ENCODE data around the gene ZNF212.

ZNF212 gene

DNA sequence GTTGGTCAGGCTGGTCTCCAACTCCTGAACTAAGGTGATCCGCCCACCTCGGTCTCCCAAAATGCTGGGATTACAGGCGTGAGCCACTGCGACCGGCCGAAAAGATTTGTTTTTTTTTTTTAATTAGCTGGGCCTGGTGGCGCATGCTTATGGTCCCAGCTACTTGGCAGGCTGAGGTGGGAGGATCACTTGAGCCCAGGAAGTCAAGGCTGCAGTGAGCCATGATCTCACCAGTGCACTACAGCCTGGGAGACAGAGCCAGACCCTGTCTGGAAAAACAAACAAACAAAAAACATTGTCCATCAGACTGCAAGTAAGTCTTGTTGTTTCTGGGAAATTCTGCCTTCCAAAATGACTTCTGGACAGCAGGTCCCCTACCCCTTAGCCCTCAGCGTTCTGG is 16.3 kb upstream of the ZNF212 start:
- Histone ChIP-seq H3K4me3 (ENCODE audit: low read depth, low read length) (no peak overlapping the region), H3K9me3 (ENCODE audit: control insufficient read depth, insufficient read depth, low read depth, low read length) (no peaks in the 10 kb centered on the region), H3K27ac (ENCODE audit: extremely low read depth, low read depth, low read length) (no peak overlapping the region), H3K36me3 (ENCODE audit: control insufficient read depth in 2 of 2, insufficient read depth in 1 of 2, low read length in 2 of 2) (peaks cover 11 to 69% of the 10 kb centered on the region in 2 experiments; a peak in 2 of 3 replicates), H3K4me1 (ENCODE audit: control insufficient read depth, insufficient read depth, low read length) (no peaks in the 10 kb centered on the region)
- POLR2A ChIA-PET = no interaction called here
- no peak for TF ChIP-seq ZNF2 (tag by site-specific recombination; IDR thresholded peaks at IDR 0.05)
- TF ChIP-seq ZNF600 (tag by site-specific recombination; IDR thresholded peaks at IDR 0.05) = peak; percentile 49; the same call in 1 of the 2 replicates
- TF ChIP-seq MYNN (tag by site-specific recombination; IDR thresholded peaks at IDR 0.05; ENCODE audit: borderline replicate concordance) = no peak
- TF ChIP-seq, protein P1, sequence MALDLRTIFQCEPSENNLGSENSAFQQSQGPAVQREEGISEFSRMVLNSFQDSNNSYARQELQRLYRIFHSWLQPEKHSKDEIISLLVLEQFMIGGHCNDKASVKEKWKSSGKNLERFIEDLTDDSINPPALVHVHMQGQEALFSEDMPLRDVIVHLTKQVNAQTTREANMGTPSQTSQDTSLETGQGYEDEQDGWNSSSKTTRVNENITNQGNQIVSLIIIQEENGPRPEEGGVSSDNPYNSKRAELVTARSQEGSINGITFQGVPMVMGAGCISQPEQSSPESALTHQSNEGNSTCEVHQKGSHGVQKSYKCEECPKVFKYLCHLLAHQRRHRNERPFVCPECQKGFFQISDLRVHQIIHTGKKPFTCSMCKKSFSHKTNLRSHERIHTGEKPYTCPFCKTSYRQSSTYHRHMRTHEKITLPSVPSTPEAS (tag by site-specific recombination; IDR thresholded peaks at IDR 0.05) = no peak
- TF ChIP-seq, protein P2, sequence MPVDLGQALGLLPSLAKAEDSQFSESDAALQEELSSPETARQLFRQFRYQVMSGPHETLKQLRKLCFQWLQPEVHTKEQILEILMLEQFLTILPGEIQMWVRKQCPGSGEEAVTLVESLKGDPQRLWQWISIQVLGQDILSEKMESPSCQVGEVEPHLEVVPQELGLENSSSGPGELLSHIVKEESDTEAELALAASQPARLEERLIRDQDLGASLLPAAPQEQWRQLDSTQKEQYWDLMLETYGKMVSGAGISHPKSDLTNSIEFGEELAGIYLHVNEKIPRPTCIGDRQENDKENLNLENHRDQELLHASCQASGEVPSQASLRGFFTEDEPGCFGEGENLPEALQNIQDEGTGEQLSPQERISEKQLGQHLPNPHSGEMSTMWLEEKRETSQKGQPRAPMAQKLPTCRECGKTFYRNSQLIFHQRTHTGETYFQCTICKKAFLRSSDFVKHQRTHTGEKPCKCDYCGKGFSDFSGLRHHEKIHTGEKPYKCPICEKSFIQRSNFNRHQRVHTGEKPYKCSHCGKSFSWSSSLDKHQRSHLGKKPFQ (tag by site-specific recombination; IDR thresholded peaks at IDR 0.05) = no peak
- CTCF ChIA-PET = no interaction called here

DNA sequence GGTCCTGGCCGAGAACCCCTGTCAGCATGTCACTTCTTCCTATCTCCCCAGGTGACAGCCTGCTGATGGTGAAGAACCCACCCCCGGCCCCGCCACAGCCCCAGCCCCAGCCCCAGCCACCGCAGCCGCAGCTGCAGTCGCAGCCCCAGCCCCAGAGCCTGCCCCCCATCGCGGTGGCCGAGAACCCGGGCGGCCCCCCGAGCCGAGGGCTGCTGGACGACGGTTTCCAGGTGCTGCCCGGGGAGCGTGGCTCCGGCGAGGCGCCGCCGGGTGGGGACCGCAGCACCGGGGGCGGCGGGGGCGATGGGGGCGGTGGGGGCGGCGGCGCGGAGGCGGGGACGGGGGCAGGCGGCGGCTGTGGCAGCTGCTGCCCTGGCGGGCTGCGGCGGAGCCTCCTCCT is 15.7 kb upstream of the ZNF212 start:
- Histone ChIP-seq H3K4me3 (ENCODE audit: low read depth, low read length) (no peak overlapping the region), H3K27ac (ENCODE audit: extremely low read depth, low read depth, low read length) (no peak overlapping the region), H3K4me1 (ENCODE audit: control insufficient read depth, insufficient read depth, low read length) (no peaks in the 10 kb centered on the region), H3K9me3 (ENCODE audit: control insufficient read depth, insufficient read depth, low read depth, low read length) (no peaks in the 10 kb centered on the region), H3K36me3 (ENCODE audit: control insufficient read depth in 2 of 2, insufficient read depth in 1 of 2, low read length in 2 of 2) (peaks cover 11 to 63% of the 10 kb centered on the region in 2 experiments; a peak in 2 of 3 replicates)
- POLR2A ChIA-PET = no interaction called here
- TF ChIP-seq SCRT1 (tag by site-specific recombination; IDR thresholded peaks at IDR 0.05; ENCODE audit: borderline replicate concordance) (no peak), SP7 (tag by site-specific recombination; IDR thresholded peaks at IDR 0.05) (no peak), ZSCAN23 (tag by site-specific recombination; IDR thresholded peaks at IDR 0.05) (no peak), SETDB1 (IDR thresholded peaks at IDR 0.05; ENCODE audit: insufficient read length, low read length) (no peak), IKZF3 (tag by site-specific recombination; IDR thresholded peaks at IDR 0.05) (no peak), ZNF266 (tag by site-specific recombination; IDR thresholded peaks at IDR 0.05; ENCODE audit: low read depth) (no peak), ZNF302 (tag by site-specific recombination; IDR thresholded peaks at IDR 0.05; ENCODE audit: low read depth) (no peak), ZNF514 (tag by site-specific recombination; IDR thresholded peaks at IDR 0.05) (no peak), ZNF785 (tag by site-specific recombination; IDR thresholded peaks at IDR 0.05) (no peak), GLI4 (tag by site-specific recombination; IDR thresholded peaks at IDR 0.05) (no peak), ZEB2 (tag by site-specific recombination; IDR thresholded peaks at IDR 0.05) (no peak), ZNF112 (tag by site-specific recombination; IDR thresholded peaks at IDR 0.05) (no peak), ZNF155 (tag by site-specific recombination; IDR thresholded peaks at IDR 0.05) (no peak), EGR2 (tag by site-specific recombination; IDR thresholded peaks at IDR 0.05; ENCODE audit: low read depth) (no peak)
- CTCF ChIA-PET = no interaction called here

DNA sequence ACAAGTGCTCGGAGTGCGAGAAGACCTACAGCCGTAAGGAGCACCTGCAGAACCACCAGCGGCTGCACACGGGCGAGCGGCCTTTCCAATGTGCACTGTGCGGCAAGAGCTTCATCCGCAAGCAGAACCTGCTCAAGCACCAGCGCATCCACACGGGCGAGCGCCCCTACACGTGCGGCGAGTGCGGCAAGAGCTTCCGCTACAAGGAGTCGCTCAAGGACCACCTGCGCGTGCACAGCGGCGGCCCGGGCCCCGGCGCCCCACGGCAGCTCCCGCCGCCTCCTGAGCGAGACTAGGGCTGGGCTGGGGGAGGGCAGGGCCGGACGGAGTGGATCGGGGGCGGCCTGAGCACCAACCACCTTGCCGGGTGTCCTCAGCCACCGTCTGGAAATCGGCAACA is 15.1 kb upstream of the ZNF212 start:
- Histone ChIP-seq H3K4me1 (ENCODE audit: control insufficient read depth, insufficient read depth, low read length) (no peaks in the 10 kb centered on the region), H3K4me3 (ENCODE audit: low read depth, low read length) (no peak overlapping the region), H3K9me3 (ENCODE audit: control insufficient read depth, insufficient read depth, low read depth, low read length) (no peaks in the 10 kb centered on the region), H3K27ac (ENCODE audit: extremely low read depth, low read depth, low read length) (no peak overlapping the region), H3K36me3 (ENCODE audit: control insufficient read depth in 2 of 2, insufficient read depth in 1 of 2, low read length in 2 of 2) (peaks cover 11 to 57% of the 10 kb centered on the region in 2 experiments; a peak in 2 of 3 replicates)
- ChIA-PET POLR2A (no interaction called here), CTCF (no interaction called here)
- TF ChIP-seq SCRT1 (tag by site-specific recombination; IDR thresholded peaks at IDR 0.05; ENCODE audit: borderline replicate concordance) = no peak
- no peak for TF ChIP-seq ZNF654 (tag by site-specific recombination; IDR thresholded peaks at IDR 0.05; ENCODE audit: low read depth)
- TF ChIP-seq, protein P3, sequence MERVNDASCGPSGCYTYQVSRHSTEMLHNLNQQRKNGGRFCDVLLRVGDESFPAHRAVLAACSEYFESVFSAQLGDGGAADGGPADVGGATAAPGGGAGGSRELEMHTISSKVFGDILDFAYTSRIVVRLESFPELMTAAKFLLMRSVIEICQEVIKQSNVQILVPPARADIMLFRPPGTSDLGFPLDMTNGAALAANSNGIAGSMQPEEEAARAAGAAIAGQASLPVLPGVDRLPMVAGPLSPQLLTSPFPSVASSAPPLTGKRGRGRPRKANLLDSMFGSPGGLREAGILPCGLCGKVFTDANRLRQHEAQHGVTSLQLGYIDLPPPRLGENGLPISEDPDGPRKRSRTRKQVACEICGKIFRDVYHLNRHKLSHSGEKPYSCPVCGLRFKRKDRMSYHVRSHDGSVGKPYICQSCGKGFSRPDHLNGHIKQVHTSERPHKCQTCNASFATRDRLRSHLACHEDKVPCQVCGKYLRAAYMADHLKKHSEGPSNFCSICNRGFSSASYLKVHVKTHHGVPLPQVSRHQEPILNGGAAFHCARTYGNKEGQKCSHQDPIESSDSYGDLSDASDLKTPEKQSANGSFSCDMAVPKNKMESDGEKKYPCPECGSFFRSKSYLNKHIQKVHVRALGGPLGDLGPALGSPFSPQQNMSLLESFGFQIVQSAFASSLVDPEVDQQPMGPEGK (tag by site-specific recombination; IDR thresholded peaks at IDR 0.05) = no peak
- TF ChIP-seq ZNF146 (tag by site-specific recombination; IDR thresholded peaks at IDR 0.05) = no peak
- TF ChIP-seq BCL11A (tag by site-specific recombination; IDR thresholded peaks at IDR 0.05; ENCODE audit: low read depth) = no peak
- TF ChIP-seq ZNF792 (tag by site-specific recombination; IDR thresholded peaks at IDR 0.05) = no peak
- TF ChIP-seq ZNF785 (tag by site-specific recombination; IDR thresholded peaks at IDR 0.05) = no peak

Measured in HEK293 (cell line).